DMS153 (cell line): Measurements from ENCODE around the gene ALG10.
A peak's percentile ranks its signal among the peaks of the same experiment; 100 is the strongest.
"Not testable (repeated sequence)": the region's sequence is repeated elsewhere in the genome, so short reads cannot be mapped to it uniquely, and the experiment has no call there.

Experiments
- DNase-seq: peaks from one replicate; lab custom pipeline; 2025; lab: John Stamatoyannopoulos, UW

Gene ALG10, protein sequence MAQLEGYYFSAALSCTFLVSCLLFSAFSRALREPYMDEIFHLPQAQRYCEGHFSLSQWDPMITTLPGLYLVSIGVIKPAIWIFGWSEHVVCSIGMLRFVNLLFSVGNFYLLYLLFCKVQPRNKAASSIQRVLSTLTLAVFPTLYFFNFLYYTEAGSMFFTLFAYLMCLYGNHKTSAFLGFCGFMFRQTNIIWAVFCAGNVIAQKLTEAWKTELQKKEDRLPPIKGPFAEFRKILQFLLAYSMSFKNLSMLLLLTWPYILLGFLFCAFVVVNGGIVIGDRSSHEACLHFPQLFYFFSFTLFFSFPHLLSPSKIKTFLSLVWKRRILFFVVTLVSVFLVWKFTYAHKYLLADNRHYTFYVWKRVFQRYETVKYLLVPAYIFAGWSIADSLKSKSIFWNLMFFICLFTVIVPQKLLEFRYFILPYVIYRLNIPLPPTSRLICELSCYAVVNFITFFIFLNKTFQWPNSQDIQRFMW

DNA sequence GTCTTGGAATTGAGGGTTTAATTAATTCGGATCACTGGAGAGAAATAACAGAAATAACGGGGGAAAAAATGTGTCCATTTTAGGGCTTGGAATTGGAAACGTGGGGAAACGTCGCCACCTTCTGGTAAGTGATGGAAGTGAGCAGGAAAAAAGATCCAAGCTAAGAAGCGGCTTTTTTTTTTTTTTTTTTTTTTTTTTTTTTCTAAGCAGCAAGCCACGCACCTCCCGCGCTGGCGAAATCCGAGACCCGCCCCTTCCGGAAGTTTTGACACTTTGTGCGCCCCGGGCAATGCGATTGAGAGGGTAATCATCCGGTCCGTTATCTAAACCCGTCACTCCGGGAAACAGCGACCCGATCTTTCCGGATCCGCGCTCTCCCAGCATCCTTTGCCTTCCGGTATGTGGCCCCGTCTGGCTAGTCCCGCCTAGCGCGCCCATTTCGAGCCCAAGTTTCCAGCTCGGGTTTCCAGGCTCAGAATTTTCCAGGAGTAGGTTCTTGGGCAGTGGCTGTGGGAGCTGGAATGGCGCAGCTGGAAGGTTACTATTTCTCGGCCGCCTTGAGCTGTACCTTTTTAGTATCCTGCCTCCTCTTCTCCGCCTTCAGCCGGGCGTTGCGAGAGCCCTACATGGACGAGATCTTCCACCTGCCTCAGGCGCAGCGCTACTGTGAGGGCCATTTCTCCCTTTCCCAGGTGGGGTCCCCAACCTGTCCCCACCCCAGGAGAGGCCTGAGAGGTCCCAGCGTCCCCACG lies at the start of gene ALG10:
Gene ALG10 (plus strand): TSS at position 418 of the 752 bp plus-strand sequence. CDS start 104 bp downstream, at position 522.
- peak; percentile 95 for DNase-seq

DNA sequence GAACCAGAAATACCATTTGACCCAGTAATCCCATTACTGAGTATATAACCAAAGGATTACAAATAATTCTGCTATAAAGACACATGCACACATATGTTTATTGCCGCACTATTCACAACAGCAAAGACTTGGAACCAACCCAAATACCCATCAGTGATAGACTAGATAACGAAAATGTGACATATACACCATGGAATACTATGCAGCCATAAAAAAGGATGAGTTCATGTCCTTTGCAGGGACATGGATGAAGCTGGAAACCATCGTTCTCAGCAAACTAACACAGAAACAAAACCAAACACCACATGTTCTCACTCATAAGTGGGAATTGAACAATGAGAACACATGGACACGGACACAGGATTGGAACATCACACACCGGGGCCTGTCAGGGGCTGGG lies 49.4 kb upstream of the ALG10 start:
- DNase-seq = not testable (repeated sequence)

- no peak for DNase-seq
Observed at GRCh38 chr12:33977887-33978286, 44.4 kb upstream of the ALG10 start.

DNA sequence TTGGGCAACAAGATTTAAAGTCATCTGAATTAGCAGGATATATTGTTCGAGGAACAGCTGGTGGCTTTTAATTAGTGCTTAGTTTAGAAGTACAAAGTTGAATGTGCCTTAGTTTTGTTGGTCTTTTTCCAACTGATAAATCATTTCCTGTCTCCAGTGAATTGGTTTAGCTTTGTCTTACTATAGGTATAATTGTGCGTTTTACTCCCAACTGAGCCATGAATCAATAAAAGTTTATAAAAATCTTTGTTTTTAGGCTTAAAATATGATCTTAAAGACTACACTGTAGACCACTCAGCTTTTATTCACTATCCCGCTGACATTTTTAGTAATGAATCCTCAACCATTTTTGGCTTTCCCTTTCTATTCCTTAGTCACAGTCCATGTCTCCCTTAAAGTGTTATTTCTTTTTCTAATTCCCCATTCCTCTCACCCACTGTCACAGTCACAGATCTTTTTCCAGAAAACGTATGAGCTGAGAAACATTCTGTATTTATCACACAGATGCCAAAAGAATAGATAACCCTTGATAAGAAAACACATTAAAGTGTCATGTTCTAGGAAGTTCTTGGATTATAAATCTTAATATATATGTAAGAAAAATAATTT lies 34.0 kb upstream of the ALG10 start:
- DNase-seq = no peak

DNA sequence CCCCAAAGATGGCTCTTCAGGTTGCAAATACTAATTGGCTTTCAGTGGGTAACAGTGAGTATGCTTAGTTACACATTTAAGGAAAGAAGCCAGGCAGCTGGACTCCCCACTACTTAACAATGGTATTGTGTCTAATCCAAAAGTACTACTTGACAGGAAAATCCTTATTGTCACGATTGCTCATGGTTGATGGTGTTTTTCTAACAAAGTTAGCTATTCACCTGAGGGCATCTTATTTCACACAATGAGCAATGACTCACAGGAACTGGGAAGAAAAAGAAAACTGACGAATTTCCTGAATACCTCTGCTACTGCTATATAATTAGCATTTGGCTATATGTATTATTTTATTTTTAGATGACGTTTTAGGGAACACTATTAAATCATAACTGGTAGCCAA lies 33.4 kb upstream of the ALG10 start:
- DNase-seq = no peak

DNA sequence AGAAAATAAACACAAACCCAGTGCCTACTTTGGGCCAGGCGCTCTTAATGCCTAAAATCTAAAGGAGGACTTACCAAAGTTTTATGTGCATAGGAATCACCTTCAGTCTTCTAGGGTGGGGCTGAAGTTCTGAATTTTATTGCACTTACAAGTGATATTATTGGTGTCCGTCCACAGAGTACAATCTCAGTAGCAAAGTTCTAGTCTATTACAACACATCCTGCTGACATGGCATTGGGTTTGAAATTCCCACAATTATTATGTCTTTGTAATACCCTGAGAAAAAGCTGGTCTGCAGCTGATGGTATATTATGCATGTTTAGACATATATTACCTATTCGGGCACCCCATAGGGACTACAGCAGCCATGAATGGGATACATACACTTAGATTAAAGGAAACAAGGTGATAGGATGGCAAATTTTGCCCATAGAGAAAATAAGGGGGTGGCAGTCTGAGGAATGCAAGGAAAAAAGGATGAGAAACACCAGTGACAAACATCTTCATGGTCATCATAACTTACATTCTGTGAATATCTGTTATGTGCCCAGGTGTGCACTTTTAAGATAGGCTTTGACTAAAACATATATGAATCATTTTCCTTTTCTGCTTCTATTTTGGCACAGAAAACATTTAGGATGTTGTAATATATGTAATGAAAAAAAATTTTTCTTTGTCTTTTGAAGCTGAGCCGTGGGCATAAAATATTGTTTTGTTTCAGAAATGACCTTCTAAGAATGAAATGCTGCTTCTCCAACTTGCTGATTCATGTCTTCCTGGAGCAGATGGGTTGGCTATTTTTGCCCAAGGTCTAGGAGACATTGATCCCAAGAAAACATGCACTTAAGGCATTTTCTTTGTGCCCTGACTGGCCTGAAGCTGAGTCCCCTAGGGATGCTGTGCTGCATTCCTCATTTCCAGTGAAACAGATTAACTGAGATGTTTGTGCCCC lies 27.2 kb upstream of the ALG10 start:
- DNase-seq = no peak

DNA sequence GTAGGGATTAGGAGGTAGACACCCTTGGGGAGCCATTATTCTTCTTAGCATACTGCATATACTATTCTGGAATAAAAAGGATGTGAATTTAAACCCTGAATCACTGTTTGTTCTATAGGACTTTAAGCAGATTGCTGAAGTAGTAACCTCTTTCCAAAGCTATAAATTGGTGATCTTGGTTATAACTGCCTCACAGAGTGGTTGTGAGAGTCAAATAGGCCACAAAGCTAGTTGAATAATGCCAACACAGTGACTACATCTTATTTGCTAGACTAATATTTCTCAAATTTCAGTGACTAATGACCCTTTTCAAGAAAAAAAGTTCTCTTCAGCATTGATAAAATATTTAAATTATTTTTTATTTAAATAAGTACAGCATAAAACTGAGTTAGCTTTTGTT lies 13.5 kb upstream of the ALG10 start:
- not testable (repeated sequence) for DNase-seq

- no peak for DNase-seq
Observed at GRCh38 chr12:34016361-34016760, 5.9 kb upstream of the ALG10 start.

DNA sequence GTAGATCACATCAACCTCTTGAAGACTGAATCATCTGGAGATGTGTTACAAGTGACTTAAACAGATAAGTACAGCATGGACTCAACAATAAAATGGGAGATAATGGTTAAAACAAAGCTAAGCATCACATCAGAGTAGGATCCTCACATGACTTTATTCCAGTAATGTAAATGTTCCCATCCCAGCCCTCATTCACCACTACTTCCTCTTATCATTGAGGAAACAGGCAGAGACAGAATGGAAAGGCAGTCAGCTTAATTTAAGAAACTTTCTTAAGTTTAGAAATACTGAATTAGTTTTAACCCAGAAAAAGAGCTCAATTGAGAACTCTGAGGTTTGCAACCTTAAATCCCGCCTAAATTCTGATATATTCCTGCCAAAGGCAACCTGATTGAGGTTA lies 1.2 kb upstream of the ALG10 start:
- DNase-seq = no peak

- DNase-seq = not testable (repeated sequence)
Observed at GRCh38 chr12:34027661-34028060, 5.4 kb downstream of the ALG10 start.

DNA sequence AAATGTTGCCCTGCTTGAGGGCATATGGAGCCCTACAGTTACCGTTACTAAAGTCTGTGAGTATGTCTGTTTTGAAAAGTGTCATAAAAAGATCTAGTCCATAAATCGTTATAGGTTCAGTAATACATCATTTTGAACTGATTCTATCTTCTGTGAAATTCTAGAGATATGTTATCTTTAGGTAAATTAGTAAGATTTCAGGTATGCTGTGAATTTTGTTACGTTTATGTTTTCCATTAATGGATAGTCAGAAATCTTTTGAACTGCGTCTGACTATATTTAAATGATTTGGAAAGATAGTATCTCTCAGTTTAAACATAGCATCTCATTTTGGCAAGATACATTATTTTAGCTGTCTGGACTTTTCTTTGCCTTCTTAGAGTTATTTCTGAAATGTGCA lies 8.3 kb downstream of the ALG10 start:
- DNase-seq = no peak

GRCh38 chr12:34033628-34034296 lies 11.5 kb downstream of the ALG10 start:
- DNase-seq = no peak

DNA sequence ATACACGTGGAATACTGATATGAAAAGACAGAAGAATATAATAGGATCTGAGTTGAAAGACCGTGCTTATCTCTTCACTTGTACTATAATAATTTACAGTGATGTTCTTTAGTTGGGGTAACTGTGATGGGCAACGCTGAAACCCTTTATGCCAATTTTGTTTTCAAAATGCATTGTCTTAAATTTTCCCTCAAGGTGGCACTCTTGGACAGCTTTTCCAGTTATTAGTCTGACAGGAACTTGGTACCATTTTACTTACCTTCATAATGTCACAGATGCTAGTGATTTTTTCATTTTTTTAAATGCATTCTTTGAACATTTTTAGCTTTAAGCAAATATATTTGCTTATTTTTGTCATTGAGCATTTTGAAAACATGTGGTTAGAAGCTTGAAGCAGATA lies 16.1 kb downstream of the ALG10 start:
- DNase-seq = not testable (repeated sequence)

DNA sequence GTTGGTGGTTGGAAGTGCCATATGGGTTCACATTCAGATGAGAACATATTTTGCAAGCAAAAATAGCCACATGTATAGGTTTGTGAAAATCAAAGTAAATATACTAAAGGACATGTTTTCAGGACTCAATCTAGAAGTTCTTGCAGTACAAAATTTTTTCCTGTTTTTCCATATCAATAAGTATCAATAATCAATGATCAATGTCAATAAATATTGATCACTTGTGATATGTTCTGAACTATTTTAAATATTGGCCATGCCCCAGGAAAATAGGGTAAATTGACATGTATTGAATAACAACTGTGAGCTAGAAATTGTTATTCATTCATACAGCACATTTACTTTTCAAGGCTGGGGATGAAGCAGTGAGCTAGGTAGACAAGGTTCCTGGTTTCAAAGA lies 24.3 kb downstream of the ALG10 start:
- DNase-seq = no peak

GRCh38 chr12:34047855-34048254 lies 25.6 kb downstream of the ALG10 start:
- not testable (repeated sequence) for DNase-seq

DNA sequence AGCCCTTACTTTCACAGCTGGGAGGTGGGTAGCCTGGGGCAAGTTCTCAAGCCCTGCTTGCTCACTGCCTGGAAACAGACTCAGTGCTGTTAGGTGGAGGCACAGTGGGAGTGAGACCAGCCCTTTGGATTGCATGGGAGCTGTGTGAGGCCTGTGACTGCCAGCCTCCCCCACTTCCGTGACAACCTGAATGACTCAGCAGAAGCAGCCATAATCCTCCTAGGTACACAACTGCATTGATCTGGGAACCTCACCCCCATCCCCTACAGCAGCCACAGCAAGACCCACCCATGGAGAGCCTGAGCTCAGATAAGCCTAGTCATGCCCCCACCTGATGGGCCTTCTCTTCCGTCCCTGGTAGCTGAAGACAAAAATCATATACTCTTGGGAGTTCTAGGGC lies 26.4 kb downstream of the ALG10 start:
- no peak for DNase-seq

- no peak for DNase-seq
Observed at GRCh38 chr12:34051486-34051885, 29.2 kb downstream of the ALG10 start.

GRCh38 chr12:34054938-34055337 lies 32.6 kb downstream of the ALG10 start:
- DNase-seq = no peak
